ENCODE results near the gene GTF2A1L.
"Not testable (repeated sequence)": the region's sequence is repeated elsewhere in the genome, so short reads cannot be mapped to it uniquely, and the experiment has no call there.

GTF2A1L gene

DNA sequence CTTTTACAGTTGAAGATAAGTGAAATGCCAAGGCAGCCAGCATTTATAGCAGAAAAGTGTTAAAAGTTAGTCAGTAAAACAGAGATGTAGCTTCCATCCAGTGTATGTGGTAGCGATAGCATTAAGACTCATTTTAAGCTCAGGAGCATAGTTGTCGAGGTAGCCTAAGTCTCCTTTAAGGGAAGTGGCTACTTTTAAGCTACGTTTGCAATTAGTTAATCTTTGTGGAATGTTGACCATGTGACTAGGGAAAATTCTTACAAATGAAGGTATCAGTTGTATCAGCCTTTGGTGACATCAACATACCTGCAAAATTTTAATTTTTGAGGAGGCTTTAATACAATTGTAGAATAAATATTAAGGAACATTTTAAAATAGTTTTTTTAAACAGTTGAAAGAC is 76.0 kb downstream of the GTF2A1L start:
- no peak for DNase-seq (ENCODE audit: low read depth)
- no peak overlapping the region for H3K4me3 ChIP-seq (ENCODE audit: control insufficient read depth, low read depth, low read length)
- TF ChIP-seq, protein P1, sequence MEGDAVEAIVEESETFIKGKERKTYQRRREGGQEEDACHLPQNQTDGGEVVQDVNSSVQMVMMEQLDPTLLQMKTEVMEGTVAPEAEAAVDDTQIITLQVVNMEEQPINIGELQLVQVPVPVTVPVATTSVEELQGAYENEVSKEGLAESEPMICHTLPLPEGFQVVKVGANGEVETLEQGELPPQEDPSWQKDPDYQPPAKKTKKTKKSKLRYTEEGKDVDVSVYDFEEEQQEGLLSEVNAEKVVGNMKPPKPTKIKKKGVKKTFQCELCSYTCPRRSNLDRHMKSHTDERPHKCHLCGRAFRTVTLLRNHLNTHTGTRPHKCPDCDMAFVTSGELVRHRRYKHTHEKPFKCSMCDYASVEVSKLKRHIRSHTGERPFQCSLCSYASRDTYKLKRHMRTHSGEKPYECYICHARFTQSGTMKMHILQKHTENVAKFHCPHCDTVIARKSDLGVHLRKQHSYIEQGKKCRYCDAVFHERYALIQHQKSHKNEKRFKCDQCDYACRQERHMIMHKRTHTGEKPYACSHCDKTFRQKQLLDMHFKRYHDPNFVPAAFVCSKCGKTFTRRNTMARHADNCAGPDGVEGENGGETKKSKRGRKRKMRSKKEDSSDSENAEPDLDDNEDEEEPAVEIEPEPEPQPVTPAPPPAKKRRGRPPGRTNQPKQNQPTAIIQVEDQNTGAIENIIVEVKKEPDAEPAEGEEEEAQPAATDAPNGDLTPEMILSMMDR (conservative IDR thresholded peaks at IDR 0.05; ENCODE audit: control insufficient read depth, insufficient read depth, low read depth, low read length), result no peak

DNA sequence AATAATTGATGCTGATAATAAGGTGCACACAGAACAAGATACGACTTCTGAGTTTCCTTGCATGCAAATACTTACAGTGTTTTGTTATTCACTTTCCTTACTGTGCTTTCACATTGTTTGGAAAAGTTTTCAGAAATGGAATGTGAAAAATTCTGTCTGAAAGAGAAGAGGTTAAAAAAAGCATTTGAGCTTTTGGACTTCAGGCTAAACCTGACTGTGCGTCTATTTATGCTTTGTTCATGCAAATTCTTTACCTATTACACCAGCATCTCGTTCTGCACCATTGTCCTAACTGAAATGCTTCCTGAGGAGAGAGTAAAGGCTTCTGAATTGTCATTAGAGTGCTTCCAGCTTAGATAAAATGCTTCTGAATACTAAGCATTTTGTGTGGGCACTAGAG is 76.5 kb downstream of the GTF2A1L start:
- no peak overlapping the region for H3K4me3 ChIP-seq (ENCODE audit: control insufficient read depth, low read depth, low read length)

DNA sequence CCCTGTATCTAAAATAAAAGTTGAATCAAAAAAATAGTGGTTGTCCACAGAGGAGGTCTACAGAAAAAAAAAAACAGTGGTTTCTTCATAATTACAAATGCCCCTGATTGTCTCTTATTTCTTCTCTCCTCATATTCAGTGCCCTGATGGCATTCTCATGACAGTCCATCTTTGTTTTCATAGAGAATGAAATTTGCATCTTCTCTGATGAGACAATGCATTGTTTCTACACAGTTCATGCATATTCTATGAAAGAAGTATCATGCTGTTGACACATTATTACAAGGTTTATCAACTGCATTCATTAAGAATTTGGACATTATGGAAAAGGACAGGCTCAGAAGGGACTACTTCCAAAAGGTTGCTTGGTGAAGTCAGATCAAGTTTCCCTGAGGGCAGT is 78.3 kb downstream of the GTF2A1L start:
- DNase-seq (ENCODE audit: low read depth), result no peak
- TF ChIP-seq, protein P1 (conservative IDR thresholded peaks at IDR 0.05; ENCODE audit: control insufficient read depth, insufficient read depth, low read depth, low read length), result no peak

More for the DNA sequence above, 76.5 kb downstream of the GTF2A1L start:
- TF ChIP-seq, protein P1 (conservative IDR thresholded peaks at IDR 0.05; ENCODE audit: control insufficient read depth, insufficient read depth, low read depth, low read length), result no peak
- no peak for DNase-seq (ENCODE audit: low read depth)

DNA sequence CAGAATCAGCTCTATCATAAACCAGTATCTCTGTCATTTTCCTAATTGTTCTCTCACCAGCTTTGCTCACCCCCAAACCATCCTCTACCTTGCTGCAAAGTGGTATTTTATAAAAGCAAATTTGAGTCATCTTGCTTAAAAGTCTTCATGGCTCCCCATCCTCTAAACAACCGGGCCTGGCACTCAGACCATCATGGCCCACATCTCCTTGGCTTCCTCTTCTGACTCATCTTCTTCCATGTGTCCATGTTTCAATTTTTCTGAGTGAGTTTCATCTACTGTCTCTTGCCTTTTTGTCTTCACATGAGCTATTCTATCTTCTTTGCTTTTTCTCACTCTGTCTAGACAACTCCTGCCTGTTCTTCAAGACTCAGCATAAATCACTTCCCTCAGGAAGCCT is 79.2 kb downstream of the GTF2A1L start:
- H3K4me3 ChIP-seq (ENCODE audit: control insufficient read depth, low read depth, low read length), result no peak overlapping the region
- TF ChIP-seq, protein P1 (conservative IDR thresholded peaks at IDR 0.05; ENCODE audit: control insufficient read depth, insufficient read depth, low read depth, low read length), result no peak
- DNase-seq (ENCODE audit: low read depth), result no peak

More for the DNA sequence above, 78.3 kb downstream of the GTF2A1L start:
- H3K4me3 ChIP-seq (ENCODE audit: control insufficient read depth, low read depth, low read length), result no peak overlapping the region

DNA sequence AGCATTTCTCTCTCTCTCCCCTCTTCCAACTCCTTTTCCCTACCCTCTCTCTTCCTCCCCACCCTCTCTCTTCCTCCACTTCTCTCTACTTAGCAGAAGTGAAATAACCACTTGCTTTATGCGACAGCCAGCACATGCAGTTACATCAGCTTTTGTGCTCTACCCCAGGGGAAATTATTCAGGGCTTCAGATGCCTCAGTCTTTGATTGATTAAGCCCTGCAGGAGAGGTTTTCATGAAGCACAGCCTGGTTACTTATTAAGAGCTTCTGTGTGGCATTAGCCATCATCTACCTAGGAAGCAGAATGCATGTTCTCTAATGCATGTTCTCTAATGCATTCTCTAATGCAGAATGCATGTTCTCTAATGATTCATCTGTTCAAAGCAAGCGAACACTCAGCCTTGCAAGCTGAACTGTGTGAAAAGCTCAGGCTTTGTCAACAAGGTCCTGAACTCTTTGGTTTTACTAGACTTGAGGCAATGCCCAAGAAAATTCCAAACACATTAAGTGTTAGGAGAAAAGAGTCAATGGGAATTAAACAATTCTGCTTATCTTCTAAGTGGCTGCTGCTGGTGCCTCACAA is 81.8 kb downstream of the GTF2A1L start:
- peak; percentile 52 for DNase-seq (ENCODE audit: low read depth)
- TF ChIP-seq, protein P1 (conservative IDR thresholded peaks at IDR 0.05; ENCODE audit: control insufficient read depth, insufficient read depth, low read depth, low read length), result no peak
- H3K4me3 ChIP-seq (ENCODE audit: control insufficient read depth, low read depth, low read length), result no peak overlapping the region

DNA sequence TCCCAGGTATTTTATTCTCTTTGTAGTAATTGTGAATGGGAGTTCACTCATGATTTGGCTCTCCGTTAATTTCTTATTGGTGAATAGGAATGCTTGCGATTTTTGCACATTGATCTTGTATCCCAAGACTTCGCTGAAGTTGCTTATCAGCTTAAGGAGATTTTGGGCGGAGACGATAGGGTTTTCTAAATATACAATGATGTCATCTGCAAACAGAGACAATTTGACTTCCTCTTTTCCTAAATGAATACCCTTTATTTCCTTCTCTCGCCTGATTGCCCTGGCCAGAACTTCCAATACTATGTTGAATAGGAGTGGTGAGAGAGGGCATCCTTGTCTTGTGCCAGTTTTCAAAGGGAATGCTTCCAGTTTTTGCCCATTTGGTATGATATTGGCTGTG is 86.0 kb downstream of the GTF2A1L start:
- H3K4me3 ChIP-seq (ENCODE audit: control insufficient read depth, low read depth, low read length); DNase-seq (ENCODE audit: low read depth): not testable (repeated sequence)

DNA sequence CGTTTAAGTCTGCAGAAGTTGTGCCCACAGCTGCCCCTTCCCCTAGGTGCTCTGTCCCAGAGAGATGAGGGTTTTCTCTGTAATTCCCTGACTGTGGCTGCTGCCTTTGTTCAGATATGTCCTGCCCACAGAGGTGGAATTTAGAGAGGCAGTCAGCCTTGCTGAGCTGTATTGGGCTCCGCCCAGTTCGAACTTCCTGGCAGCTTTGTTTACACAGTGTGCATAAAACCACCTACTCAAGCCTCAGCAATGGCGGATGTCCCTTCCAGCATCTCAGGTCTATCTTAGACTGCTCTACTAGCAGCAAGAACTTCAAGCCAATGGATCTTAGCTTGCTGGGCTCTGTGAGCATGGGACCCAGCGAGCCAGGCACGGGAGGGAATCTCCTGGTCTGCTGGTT is 89.8 kb downstream of the GTF2A1L start:
- no peak overlapping the region for H3K4me3 ChIP-seq (ENCODE audit: control insufficient read depth, low read depth, low read length)
- DNase-seq (ENCODE audit: low read depth), result no peak
- TF ChIP-seq, protein P1 (conservative IDR thresholded peaks at IDR 0.05; ENCODE audit: control insufficient read depth, insufficient read depth, low read depth, low read length), result no peak
